Tibial nerve (tissue), 3 donors: ENCODE results near the gene VEGFB.

Experiments used
- POLR2A ChIP-seq, 2 donors: fragments of 450-650 bp; IDR thresholded peaks; one replicate each; pipeline ENCODE4 v1.6.1; 2017; ENCODE audit warnings: antibody characterized with exemption in 2 of 2, mild to moderate bottlenecking in 2 of 2, moderate library complexity in 2 of 2
- TF ChIP-seq, protein P1 (sequence below), 5 experiments: fragments of 200-600 bp in 3 of 5; fragments of 450-650 bp in 2 of 5; sonication (generic) in 3 of 5; IDR thresholded peaks; one replicate each; pipeline ENCODE4 v1.5.1; 2016 to 2019; ENCODE audit warnings: antibody characterized with exemption in 5 of 5, mild to moderate bottlenecking in 3 of 5, moderate library complexity in 2 of 5

DNA sequence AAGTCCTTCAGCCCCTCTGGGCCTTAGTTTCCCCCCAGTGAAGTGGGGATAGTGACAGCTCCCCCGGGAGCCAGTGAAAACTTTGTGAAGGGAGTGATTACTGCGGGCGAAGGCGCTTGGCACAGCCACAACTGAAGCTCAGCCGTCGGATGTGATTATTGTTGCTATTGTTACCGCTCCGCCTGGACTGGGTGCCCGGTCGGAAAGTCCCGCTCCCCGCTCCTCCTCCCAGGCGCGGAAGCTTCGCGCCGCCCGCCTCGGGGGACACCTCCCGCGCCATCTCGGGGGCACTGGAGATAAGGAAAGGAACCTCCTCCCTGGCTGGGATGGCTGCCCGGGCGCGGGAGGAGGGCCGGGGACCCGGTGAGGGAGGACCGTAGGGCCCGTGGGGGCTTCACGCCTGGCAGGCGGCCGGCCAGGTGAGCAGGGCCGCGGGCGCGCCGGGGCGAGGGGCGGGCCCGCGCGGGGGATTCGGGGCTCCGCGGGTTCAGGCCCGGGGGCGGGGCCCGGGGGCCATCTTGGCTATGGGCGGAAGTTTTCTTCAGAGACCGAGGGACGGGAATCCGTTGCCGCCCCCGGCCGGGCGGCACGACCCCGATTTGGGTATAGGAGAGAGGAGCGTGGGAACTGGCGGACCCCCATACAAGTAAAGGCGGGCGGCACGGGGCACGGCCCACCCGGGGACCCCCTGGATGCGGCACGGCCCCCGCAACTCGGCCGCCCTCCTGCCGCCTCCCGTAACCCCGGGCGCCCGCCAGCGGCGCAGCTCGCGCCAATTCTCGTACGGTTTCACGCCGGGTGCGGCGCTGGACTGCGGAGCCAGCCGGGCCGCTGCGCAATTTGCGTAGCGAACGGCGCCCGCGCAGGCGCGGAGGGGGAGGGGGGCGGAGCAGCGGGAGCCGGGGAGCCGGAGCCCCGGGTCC is 50.8 kb downstream of the VEGFB start, which contains the start of gene GPR137:
- TF ChIP-seq, protein P1, sequence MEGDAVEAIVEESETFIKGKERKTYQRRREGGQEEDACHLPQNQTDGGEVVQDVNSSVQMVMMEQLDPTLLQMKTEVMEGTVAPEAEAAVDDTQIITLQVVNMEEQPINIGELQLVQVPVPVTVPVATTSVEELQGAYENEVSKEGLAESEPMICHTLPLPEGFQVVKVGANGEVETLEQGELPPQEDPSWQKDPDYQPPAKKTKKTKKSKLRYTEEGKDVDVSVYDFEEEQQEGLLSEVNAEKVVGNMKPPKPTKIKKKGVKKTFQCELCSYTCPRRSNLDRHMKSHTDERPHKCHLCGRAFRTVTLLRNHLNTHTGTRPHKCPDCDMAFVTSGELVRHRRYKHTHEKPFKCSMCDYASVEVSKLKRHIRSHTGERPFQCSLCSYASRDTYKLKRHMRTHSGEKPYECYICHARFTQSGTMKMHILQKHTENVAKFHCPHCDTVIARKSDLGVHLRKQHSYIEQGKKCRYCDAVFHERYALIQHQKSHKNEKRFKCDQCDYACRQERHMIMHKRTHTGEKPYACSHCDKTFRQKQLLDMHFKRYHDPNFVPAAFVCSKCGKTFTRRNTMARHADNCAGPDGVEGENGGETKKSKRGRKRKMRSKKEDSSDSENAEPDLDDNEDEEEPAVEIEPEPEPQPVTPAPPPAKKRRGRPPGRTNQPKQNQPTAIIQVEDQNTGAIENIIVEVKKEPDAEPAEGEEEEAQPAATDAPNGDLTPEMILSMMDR (IDR thresholded peaks at IDR 0.05) = peak in 2 of 5 experiments; percentile 33 to 43
- TF ChIP-seq POLR2A (IDR thresholded peaks at IDR 0.05) = peak in 1 of 2 donors; percentile 13
